Stimulated activated naive CD8-positive, alpha-beta T cell treated with anti-CD3 and anti-CD28 coated beads, Interleukin-15, Interleukin-2, amounts not matched to agents 100 U/mL and 50 U/mL, for 24 hours (primary cell): ENCODE results near the gene PNPLA2.
A peak's percentile ranks its signal among the peaks of the same experiment; 100 is the strongest.

ENCODE experiments used
- ATAC-seq: fragments of 150-1000 bp; cut with Tn5 transposase; one replicate; pipeline ENCODE4 v1.10.0; 2021
- DNase-seq: peaks from one replicate; pipeline ENCODE4 v3.0.0; 2021

PNPLA2 gene

GRCh38 chr11:783581-784015, 35.1 kb upstream of the PNPLA2 start:
- peak; percentile 70 for ATAC-seq

GRCh38 chr11:786235-787083, 32.3 kb upstream of the PNPLA2 start:
- no peak for DNase-seq

More at GRCh38 chr11:783581-784015, 35.1 kb upstream of the PNPLA2 start:
- peak; percentile 62 for DNase-seq

GRCh38 chr11:787084-787675, 31.5 kb upstream of the PNPLA2 start:
- DNase-seq (no peak), ATAC-seq (no peak)

More at GRCh38 chr11:786235-787083, 32.3 kb upstream of the PNPLA2 start:
- no peak for ATAC-seq

GRCh38 chr11:788009-788640, 30.6 kb upstream of the PNPLA2 start:
- DNase-seq (no peak), ATAC-seq (no peak)

GRCh38 chr11:788953-789940, 29.5 kb upstream of the PNPLA2 start:
- DNase-seq (no peak), ATAC-seq (no peak)

GRCh38 chr11:789943-790342, 28.8 kb upstream of the PNPLA2 start, which contains the start of gene CEND1:
Gene CEND1 (minus strand): TSS chr11:790090. CDS start chr11:788576, 1,514 bp downstream.
- peak; percentile 67 for DNase-seq
- peak; percentile 11 for ATAC-seq

- DNase-seq (no peak), ATAC-seq (peak; percentile 11)
These were observed 27.8 kb upstream of the PNPLA2 start for GRCh38 chr11:790721-791564.

GRCh38 chr11:791658-792534, 26.8 kb upstream of the PNPLA2 start:
- no peak for ATAC-seq
- DNase-seq = no peak

GRCh38 chr11:792535-792821, 26.2 kb upstream of the PNPLA2 start:
- ATAC-seq = no peak
- no peak for DNase-seq

- ATAC-seq (no peak), DNase-seq (no peak)
These were observed 25.8 kb upstream of the PNPLA2 start for GRCh38 chr11:792873-793272.

GRCh38 chr11:793556-793955, 25.2 kb upstream of the PNPLA2 start:
- no peak for DNase-seq
- no peak for ATAC-seq

GRCh38 chr11:794013-794765, 24.5 kb upstream of the PNPLA2 start:
- ATAC-seq (no peak), DNase-seq (no peak)

- ATAC-seq (no peak), DNase-seq (no peak)
These were observed 23.7 kb upstream of the PNPLA2 start for GRCh38 chr11:794766-795633.

GRCh38 chr11:795634-796564, 22.8 kb upstream of the PNPLA2 start:
- DNase-seq = peak; percentile 86
- peak; percentile 75 for ATAC-seq

- ATAC-seq = no peak
- no peak for DNase-seq
These were observed 22.0 kb upstream of the PNPLA2 start for GRCh38 chr11:796565-797295.
